ENCODE data around the gene CLEC19A.

GRCh38 chr16:19323596-19323995 is 38.1 kb downstream of the CLEC19A start:
- TF ChIP-seq POLR2A (IDR thresholded peaks at IDR 0.05) (no peak), CTCF (IDR thresholded peaks at IDR 0.05) (no peak)
